HepG2 (cell line): ENCODE data around the gene MEGF11.

Experiments
- CBX1 ChIP-seq: IDR thresholded peaks from one replicate; pipeline ENCODE4 v1.6.1; 2016; ENCODE audit warnings: antibody characterized with exemption, low read depth
- CEBPB ChIP-seq: IDR thresholded peaks from 2 replicates; pipeline ENCODE4 v1.6.1; 2011; ENCODE audit warnings: low read depth, low read length, improper control_type of control experiment, borderline replicate concordance
- EZH2 ChIP-seq: conservative IDR thresholded peaks from 2 replicates; pipeline ENCODE4 v1.6.1; 2012; ENCODE audit warnings: mild to moderate bottlenecking, low read depth, low read length, moderate library complexity
- NFYB ChIP-seq: sonication (generic); formaldehyde crosslinking; IDR thresholded peaks from 2 replicates; pipeline ENCODE4 v1.4.0; 2020; ENCODE audit warnings: missing genetic modification reagents
- RAD21 ChIP-seq: fragments of 450-650 bp; formaldehyde crosslinking; IDR thresholded peaks from 2 replicates; pipeline ENCODE4 v1.5.0; 2020; ENCODE audit warnings: mild to moderate bottlenecking
- SIN3A ChIP-seq: IDR thresholded peaks from 2 replicates; pipeline ENCODE4 v1.6.1; 2011; ENCODE audit warnings: low read depth, mild to moderate bottlenecking, control low read depth, low read length, borderline replicate concordance
- ZFP36L2 ChIP-seq: sonication (generic); formaldehyde crosslinking; IDR thresholded peaks from 2 replicates; pipeline ENCODE4 v1.4.0; 2020; ENCODE audit warnings: missing genetic modification reagents
- TF ChIP-seq, protein P1 (sequence below): sonication (generic); formaldehyde crosslinking; IDR thresholded peaks from 2 replicates; pipeline ENCODE4 v1.8.1; 2023; ENCODE audit warnings: mild to moderate bottlenecking, missing genetic modification reagents
- TF ChIP-seq, protein P2 (sequence below): sonication (generic); formaldehyde crosslinking; IDR thresholded peaks from 2 replicates; pipeline ENCODE4 v1.5.0; 2020; ENCODE audit warnings: mild to moderate bottlenecking, missing genetic modification reagents, moderate library complexity

DNA sequence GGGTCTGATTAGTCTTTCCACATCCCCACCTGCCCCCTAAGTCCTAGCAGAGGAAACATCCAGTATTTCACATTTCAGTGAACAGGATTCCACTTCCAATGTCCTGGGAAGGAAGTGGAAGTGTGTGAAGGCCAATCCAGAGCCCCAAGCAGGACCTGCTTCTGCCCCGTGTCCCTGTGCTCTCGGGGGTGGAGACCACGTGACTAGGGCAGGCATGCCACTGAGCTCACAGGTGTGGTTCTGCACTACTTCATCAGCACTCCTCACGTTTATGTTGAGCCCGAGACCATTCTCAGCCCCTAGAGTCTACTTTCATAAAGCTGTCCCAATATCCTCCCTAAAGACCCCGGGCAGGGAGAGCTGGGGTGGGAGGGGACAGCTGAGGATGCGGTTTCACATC lies 299.9 kb downstream of the MEGF11 start:
- TF ChIP-seq SIN3A (no peak), ZFP36L2 (CRISPR knock-in tag) (no peak), NFYB (CRISPR knock-in tag) (no peak), CEBPB (no peak), CBX1 (no peak), RAD21 (no peak), EZH2 (no peak)
- TF ChIP-seq, protein P1, sequence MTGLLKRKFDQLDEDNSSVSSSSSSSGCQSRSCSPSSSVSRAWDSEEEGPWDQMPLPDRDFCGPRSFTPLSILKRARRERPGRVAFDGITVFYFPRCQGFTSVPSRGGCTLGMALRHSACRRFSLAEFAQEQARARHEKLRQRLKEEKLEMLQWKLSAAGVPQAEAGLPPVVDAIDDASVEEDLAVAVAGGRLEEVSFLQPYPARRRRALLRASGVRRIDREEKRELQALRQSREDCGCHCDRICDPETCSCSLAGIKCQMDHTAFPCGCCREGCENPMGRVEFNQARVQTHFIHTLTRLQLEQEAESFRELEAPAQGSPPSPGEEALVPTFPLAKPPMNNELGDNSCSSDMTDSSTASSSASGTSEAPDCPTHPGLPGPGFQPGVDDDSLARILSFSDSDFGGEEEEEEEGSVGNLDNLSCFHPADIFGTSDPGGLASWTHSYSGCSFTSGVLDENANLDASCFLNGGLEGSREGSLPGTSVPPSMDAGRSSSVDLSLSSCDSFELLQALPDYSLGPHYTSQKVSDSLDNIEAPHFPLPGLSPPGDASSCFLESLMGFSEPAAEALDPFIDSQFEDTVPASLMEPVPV (CRISPR knock-in tag) = no peak
- TF ChIP-seq, protein P2, sequence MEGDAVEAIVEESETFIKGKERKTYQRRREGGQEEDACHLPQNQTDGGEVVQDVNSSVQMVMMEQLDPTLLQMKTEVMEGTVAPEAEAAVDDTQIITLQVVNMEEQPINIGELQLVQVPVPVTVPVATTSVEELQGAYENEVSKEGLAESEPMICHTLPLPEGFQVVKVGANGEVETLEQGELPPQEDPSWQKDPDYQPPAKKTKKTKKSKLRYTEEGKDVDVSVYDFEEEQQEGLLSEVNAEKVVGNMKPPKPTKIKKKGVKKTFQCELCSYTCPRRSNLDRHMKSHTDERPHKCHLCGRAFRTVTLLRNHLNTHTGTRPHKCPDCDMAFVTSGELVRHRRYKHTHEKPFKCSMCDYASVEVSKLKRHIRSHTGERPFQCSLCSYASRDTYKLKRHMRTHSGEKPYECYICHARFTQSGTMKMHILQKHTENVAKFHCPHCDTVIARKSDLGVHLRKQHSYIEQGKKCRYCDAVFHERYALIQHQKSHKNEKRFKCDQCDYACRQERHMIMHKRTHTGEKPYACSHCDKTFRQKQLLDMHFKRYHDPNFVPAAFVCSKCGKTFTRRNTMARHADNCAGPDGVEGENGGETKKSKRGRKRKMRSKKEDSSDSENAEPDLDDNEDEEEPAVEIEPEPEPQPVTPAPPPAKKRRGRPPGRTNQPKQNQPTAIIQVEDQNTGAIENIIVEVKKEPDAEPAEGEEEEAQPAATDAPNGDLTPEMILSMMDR (CRISPR knock-in tag) = no peak
